H1 (cell line): Measurements from ENCODE around the gene KLHL29. TPM values are rescaled to one million over a fixed set of nuclear protein-coding genes. Genes with fewer than 3 reads are reported as not detected.

Experiments
- CTCF ChIA-PET: fragments of 300-600 bp; sonication (Branson Sonifier 250); formaldehyde crosslinking; loops from one replicate; lab custom pipeline; 2021; ENCODE audit not compliant: partially characterized antibody; lab: Charles Lee
- POLR2A ChIA-PET: fragments of 300-600 bp; sonication (Branson Sonifier 250); formaldehyde crosslinking; loops from one replicate; lab custom pipeline; 2021; ENCODE audit warnings: inconsistent platforms; ENCODE audit not compliant: partially characterized antibody; lab: Charles Lee
- DNase-seq, 2 experiments: peaks; one replicate each; pipeline versions ENCODE4 v3.0.0 to v3.0.0-alpha.2; 2010 to 2022; ENCODE audit warnings: low spot score in 2 of 2, low read depth in 1 of 2, mixed read lengths in 1 of 2
- FAIRE-seq: peaks from 2 replicates; lab custom pipeline; 2011; peaks lifted over from hg19 to GRCh38; lab: Jason Lieb, UNC
- H2AFZ ChIP-seq: 2 replicates; pipeline ENCODE4 v1.8.1; 2012; ENCODE audit warnings: low read length, inconsistent platforms
- H2AK5ac ChIP-seq: 2 replicates; pipeline ENCODE4 v1.6.1; 2013; ENCODE audit warnings: low read depth, low read length
- H2BK120ac ChIP-seq: replicated peaks from 2 replicates; pipeline ENCODE3; 2013; ENCODE audit warnings: low read depth, low read length, inconsistent platforms
- H2BK12ac ChIP-seq: 2 replicates; pipeline ENCODE4 v1.6.1; 2013; ENCODE audit warnings: low read depth, low read length
- H2BK15ac ChIP-seq: 2 replicates; pipeline ENCODE4 v1.6.1; 2013; ENCODE audit warnings: low read length
- H2BK20ac ChIP-seq: 2 replicates; pipeline ENCODE4 v1.6.1; 2013; ENCODE audit warnings: low read length
- H2BK5ac ChIP-seq: 2 replicates; pipeline ENCODE4 v1.6.1; 2013; ENCODE audit warnings: low read depth, low read length
- H3K14ac ChIP-seq: 2 replicates; pipeline ENCODE4 v1.6.1; 2013; ENCODE audit warnings: inconsistent platforms; ENCODE audit not compliant: insufficient read length
- H3K18ac ChIP-seq: 2 replicates; pipeline ENCODE4 v1.6.1; 2013; ENCODE audit warnings: low read length; ENCODE audit errors: extremely low read depth
- H3K23ac ChIP-seq: 2 replicates; pipeline ENCODE4 v1.6.1; 2013; ENCODE audit warnings: inconsistent platforms; ENCODE audit not compliant: insufficient read length
- H3K23me2 ChIP-seq: 2 replicates; pipeline ENCODE4 v1.6.1; 2013; ENCODE audit warnings: low read depth, low read length
- H3K27ac ChIP-seq: 2 replicates; pipeline ENCODE4 v1.6.1; 2011; ENCODE audit warnings: low read depth, low read length, inconsistent platforms
- H3K27me3 ChIP-seq, 4 experiments: replicated peaks in 1 of 4; 1 replicate in 1 of 4; 2 replicates in 3 of 4; pipeline versions ENCODE4 v1.6.1 to v1.8.1; 2011 to 2013; ENCODE audit warnings: low read length in 3 of 4, mild to moderate bottlenecking in 3 of 4, inconsistent platforms in 2 of 4, mixed read lengths in 2 of 4, moderate library complexity in 1 of 4; ENCODE audit not compliant: control insufficient read depth in 3 of 4, insufficient read depth in 3 of 4; ENCODE audit errors: extremely low read depth in 1 of 4
- H3K36me3 ChIP-seq, 4 experiments: 2 replicates each; pipeline versions ENCODE4 v1.6.1 to v1.8.1; 2011 to 2013; ENCODE audit warnings: mild to moderate bottlenecking in 4 of 4, low read length in 3 of 4, moderate library complexity in 2 of 4, control low read depth in 1 of 4, inconsistent platforms in 1 of 4; ENCODE audit not compliant: insufficient read depth in 4 of 4, control insufficient read depth in 2 of 4
- H3K4ac ChIP-seq: replicated peaks from 2 replicates; pipeline ENCODE3; 2013; ENCODE audit warnings: low read length, low read depth, mixed read lengths, inconsistent platforms; ENCODE audit not compliant: insufficient read length
- H3K4me1 ChIP-seq, 4 experiments: replicated peaks in 1 of 4; 1 replicate in 1 of 4; 2 replicates in 3 of 4; pipeline versions ENCODE4 v1.6.1 to v1.8.1; 2011 to 2013; ENCODE audit warnings: low read length in 3 of 4, inconsistent platforms in 2 of 4, mixed read lengths in 1 of 4; ENCODE audit not compliant: insufficient read depth in 4 of 4, control insufficient read depth in 3 of 4
- H3K4me2 ChIP-seq, 2 experiments: 2 replicates each; pipeline versions ENCODE4 v1.6.1 to v1.8.1; 2011 to 2013; ENCODE audit warnings: low read depth in 2 of 2, low read length in 2 of 2, control low read depth in 1 of 2, inconsistent platforms in 1 of 2, mild to moderate bottlenecking in 1 of 2; ENCODE audit not compliant: insufficient read depth in 1 of 2
- H3K4me3 ChIP-seq, 4 experiments: fragments of 200-600, 300-600 bp in 1 of 4; sonication (generic), shearing (Covaris generic), sonication (Bioruptor Twin) in 1 of 4; 2 replicates each; pipeline versions ENCODE4 v1.5.1 to v1.8.1; 2011 to 2016; ENCODE audit warnings: low read length in 4 of 4, low read depth in 3 of 4, control low read depth in 2 of 4, inconsistent platforms in 2 of 4, mild to moderate bottlenecking in 2 of 4, mixed read lengths in 1 of 4, moderate library complexity in 1 of 4; ENCODE audit not compliant: insufficient read depth in 2 of 4; ENCODE audit errors: extremely low read depth in 1 of 4
- H3K56ac ChIP-seq: replicated peaks from 2 replicates; pipeline ENCODE3; 2013; ENCODE audit warnings: low read depth, mild to moderate bottlenecking, mixed read lengths, low read length, inconsistent platforms; ENCODE audit not compliant: insufficient read length
- H3K79me1 ChIP-seq: 2 replicates; pipeline ENCODE4 v1.6.1; 2013; ENCODE audit warnings: low read depth, low read length, control low read depth
- H3K79me2 ChIP-seq, 2 experiments: 2 replicates each; pipeline versions ENCODE4 v1.6.1 to v1.8.1; 2012 to 2013; ENCODE audit warnings: low read length in 2 of 2, mild to moderate bottlenecking in 2 of 2, inconsistent platforms in 1 of 2; ENCODE audit not compliant: insufficient read depth in 2 of 2, control insufficient read depth in 1 of 2
- H3K9ac ChIP-seq, 4 experiments: replicated peaks in 1 of 4; 1 replicate in 1 of 4; 2 replicates in 3 of 4; pipeline versions ENCODE4 v1.6.1 to v1.8.1; 2011 to 2013; ENCODE audit warnings: low read depth in 3 of 4, low read length in 3 of 4, control low read depth in 2 of 4, mild to moderate bottlenecking in 2 of 4, moderate library complexity in 2 of 4, inconsistent platforms in 1 of 4; ENCODE audit errors: extremely low read depth in 1 of 4
- H3K9me3 ChIP-seq, 2 experiments: 2 replicates each; pipeline versions ENCODE4 v1.6.1 to v1.8.1; 2012 to 2013; ENCODE audit warnings: mild to moderate bottlenecking in 2 of 2, moderate library complexity in 2 of 2, control low read depth in 1 of 2, inconsistent platforms in 1 of 2, low read depth in 1 of 2, low read length in 1 of 2, mixed read lengths in 1 of 2; ENCODE audit not compliant: insufficient read depth in 2 of 2
- H4K20me1 ChIP-seq, 2 experiments: replicated peaks in 1 of 2; 2 replicates each; pipeline versions ENCODE3 to v1.8.1; 2011 to 2013; ENCODE audit warnings: inconsistent platforms in 2 of 2, low read length in 2 of 2, mild to moderate bottlenecking in 1 of 2; ENCODE audit not compliant: insufficient read depth in 2 of 2, control insufficient read depth in 1 of 2
- H4K5ac ChIP-seq: 2 replicates; pipeline ENCODE4 v1.6.1; 2013; ENCODE audit warnings: low read length, low read depth, mixed read lengths, inconsistent platforms; ENCODE audit not compliant: insufficient read length
- H4K8ac ChIP-seq: 2 replicates; pipeline ENCODE4 v1.8.0; 2013; ENCODE audit warnings: mild to moderate bottlenecking, moderate library complexity, low read length, inconsistent platforms; ENCODE audit not compliant: insufficient read depth; ENCODE audit errors: extremely low read depth
- H4K91ac ChIP-seq: replicated peaks from 2 replicates; pipeline ENCODE3; 2013; ENCODE audit warnings: low read length, mixed read lengths, inconsistent platforms; ENCODE audit not compliant: insufficient read length
- BCL11A ChIP-seq, 2 experiments: IDR thresholded peaks; one replicate each; pipeline ENCODE4 v1.6.1; 2011; ENCODE audit warnings: low read depth in 2 of 2, low read length in 2 of 2, mild to moderate bottlenecking in 2 of 2
- BRCA1 ChIP-seq: IDR thresholded peaks from 2 replicates; pipeline ENCODE4 v1.6.1; 2012; ENCODE audit warnings: low read depth, low read length, improper control_type of control experiment
- CBX5 ChIP-seq: fragments of 300-800, 300-1000 bp; sonication (generic); IDR thresholded peaks from 2 replicates; pipeline ENCODE4 v1.7.1; 2016; ENCODE audit warnings: antibody characterized with exemption, low read length, low read depth
- CEBPB ChIP-seq: IDR thresholded peaks from 2 replicates; pipeline ENCODE4 v1.6.1; 2012; ENCODE audit warnings: low read depth, low read length
- CHD2 ChIP-seq: IDR thresholded peaks from 2 replicates; pipeline ENCODE4 v1.6.1; 2012; ENCODE audit warnings: low read length, improper control_type of control experiment
- E2F6 ChIP-seq: IDR thresholded peaks from 2 replicates; pipeline ENCODE4 v1.6.1; 2012; ENCODE audit warnings: inconsistent platforms
- FOSL1 ChIP-seq: IDR thresholded peaks from 2 replicates; pipeline ENCODE4 v1.6.1; 2011; ENCODE audit warnings: mild to moderate bottlenecking, low read depth, low read length, moderate library complexity; ENCODE audit not compliant: insufficient read depth
- KDM5A ChIP-seq: fragments of 200-600 bp; IDR thresholded peaks from 2 replicates; pipeline ENCODE4 v1.7.1; 2012; ENCODE audit warnings: mild to moderate bottlenecking, low read length, inconsistent platforms, mixed read lengths
- POLR2A ChIP-seq, 2 experiments: IDR thresholded peaks; 1 replicate in 1 of 2; 2 replicates in 1 of 2; pipeline ENCODE4 v1.6.1; 2011; ENCODE audit warnings: low read depth in 2 of 2, low read length in 2 of 2, mild to moderate bottlenecking in 2 of 2; ENCODE audit errors: control extremely low read depth in 1 of 2
- SIN3A ChIP-seq, 2 experiments: IDR thresholded peaks in 1 of 2; conservative IDR thresholded peaks in 1 of 2; 2 replicates each; pipeline ENCODE4 v1.6.1; 2011 to 2012; ENCODE audit warnings: low read length in 2 of 2, improper control_type of control experiment in 1 of 2, low read depth in 1 of 2, mild to moderate bottlenecking in 1 of 2
- SP2 ChIP-seq: IDR thresholded peaks from 2 replicates; pipeline ENCODE4 v1.6.1; 2012; ENCODE audit warnings: mild to moderate bottlenecking, low read length, inconsistent platforms
- ZNF274 ChIP-seq: IDR thresholded peaks from 2 replicates; pipeline ENCODE4 v1.7.0; 2012; ENCODE audit warnings: low read length, borderline replicate concordance; ENCODE audit errors: extremely low read depth
- WGBS, 2 experiments: shearing (Covaris generic) in 1 of 2; methylation state at CpG; one replicate each; pipeline versions ENCODE4 v1.1.6 to v1.1.7; 2013 to 2015; ENCODE audit warnings: low lambda C conversion rate in 2 of 2, mixed read lengths in 2 of 2, inconsistent platforms in 1 of 2, low coverage in 1 of 2, missing lambda C conversion rate in 1 of 2; ENCODE audit not compliant: insufficient replicate concordance in 2 of 2, insufficient coverage in 1 of 2, insufficient read length in 1 of 2; ENCODE audit errors: extremely low coverage in 1 of 2, missing lambda C conversion rate in 1 of 2; 5-methylcytosine and 5-hydroxymethylcytosine counted together
- polyA plus RNA-seq, 7 experiments: library from polyadenylated mRNA; depleted of rRNA in 3 of 7; stranded (reverse) in 5 of 7; unstranded in 2 of 7; fragments of >200 nt in 5 of 7; fragments of 200-250 nt in 2 of 7; gene quantifications; 1 replicate in 5 of 7; 2 replicates in 1 of 7; 4 replicates in 1 of 7; pipeline versions ENCODE4 v1.2.1 to v1.2.3, GENCODE V29; 2011 to 2013; ENCODE audit warnings: missing spikeins in 2 of 7, mixed read lengths in 2 of 7
- total RNA-seq: library from RNA; stranded (reverse); fragmentation: NEBNext Ultra II Directional; extraction: Animal tissue kit (Norgen Biotek cat#: 25700); gene quantifications from 2 replicates; pipeline ENCODE4 v1.2.1, GENCODE V29; 2021

KLHL29 gene
- total and polyA plus RNA-seq, 2 of the 8 experiments (the other 6 are each of a cell fraction or from before 2014, with no cell fraction given): 1.1 to 4.7 TPM

DNA sequence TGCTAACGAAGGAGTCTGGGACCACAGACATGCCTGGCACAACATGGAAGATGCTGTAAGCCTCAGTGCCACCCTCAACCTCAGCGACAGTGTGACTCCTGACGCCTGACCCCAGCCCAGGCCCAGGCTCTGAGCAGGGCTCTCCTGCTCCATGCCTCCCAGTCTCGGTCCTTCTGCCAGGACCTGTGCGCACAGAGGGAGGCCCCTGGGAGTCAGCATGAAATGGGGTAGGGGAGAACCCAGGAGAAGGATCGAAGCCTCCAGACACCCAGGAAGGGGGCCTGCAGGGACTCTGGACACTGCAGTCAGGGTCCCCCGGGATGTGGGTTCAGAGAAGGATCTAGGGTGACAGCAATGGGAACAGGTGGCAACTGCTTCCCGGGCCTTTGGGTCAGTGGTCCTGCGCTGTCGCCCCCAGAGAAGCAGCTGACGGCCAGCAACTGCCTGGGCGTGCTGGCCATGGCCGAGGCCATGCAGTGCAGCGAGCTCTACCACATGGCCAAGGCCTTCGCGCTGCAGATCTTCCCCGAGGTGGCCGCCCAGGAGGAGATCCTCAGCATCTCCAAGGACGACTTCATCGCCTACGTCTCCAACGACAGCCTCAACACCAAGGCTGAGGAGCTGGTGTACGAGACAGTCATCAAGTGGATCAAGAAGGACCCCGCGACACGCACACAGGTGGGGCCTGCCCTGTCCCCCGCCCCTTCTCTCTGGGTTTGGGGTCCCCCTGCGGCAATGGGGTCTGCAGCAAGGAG, 308.0 kb downstream of the KLHL29 start:
- H2AK5ac ChIP-seq: no peak overlapping the region
- 90% methylated on average over 24 of the region's 28 CpGs; no CpG with 5 or more reads in 1 of the 2 experiments for WGBS, 2 experiments
- no peak overlapping the region for H3K23ac ChIP-seq
- H3K4me3 ChIP-seq: no peak overlapping the region
- H3K36me3 ChIP-seq: no peaks in the 10 kb centered on the region
- H3K79me1 ChIP-seq: no peaks in the 10 kb centered on the region; the same call in 1 of the 2 replicates
- H3K56ac ChIP-seq: no peak overlapping the region
- H2BK120ac ChIP-seq: no peak overlapping the region
- no peak overlapping the region for H2BK5ac ChIP-seq
- H3K4ac ChIP-seq: no peak overlapping the region
- H2BK15ac ChIP-seq: no peak overlapping the region
- H3K4me1 ChIP-seq: peaks cover 0 to 8% (median 7%) of the 10 kb centered on the region in 4 experiments; a peak in 5 of 7 replicates
- H3K79me2 ChIP-seq: no peaks in the 10 kb centered on the region
- no peak overlapping the region for H3K14ac ChIP-seq
- H3K9me3 ChIP-seq: no peaks in the 10 kb centered on the region
- FAIRE-seq (no peak), DNase-seq (no peak)
- H2AFZ ChIP-seq: no peak overlapping the region
- POLR2A ChIA-PET: interaction anchor here (0.6 kb wide), 1 partner anchor 189 kb away, joined by 3 read pairs; no protein-coding TSS in a partner anchor
- no peak overlapping the region for H3K4me2 ChIP-seq
- H3K27me3 ChIP-seq: no peaks in the 10 kb centered on the region
- H2BK12ac ChIP-seq: no peak overlapping the region
- no peaks in the 10 kb centered on the region for H4K20me1 ChIP-seq
- no peak overlapping the region for H2BK20ac ChIP-seq
- no peak overlapping the region; the same call in 1 of the 2 replicates for H3K18ac ChIP-seq
- peak overlapping the region; percentile 31; the same call in 1 of the 2 replicates for H4K8ac ChIP-seq
- CTCF ChIA-PET: interaction anchor here (0.9 kb wide), 1 partner anchor 10 kb away, joined by 3 read pairs; no protein-coding TSS in a partner anchor
- H3K23me2 ChIP-seq: no peaks in the 10 kb centered on the region
- no peak overlapping the region for H3K9ac ChIP-seq
- H4K91ac ChIP-seq: no peak overlapping the region
- no peak overlapping the region for H3K27ac ChIP-seq
- H4K5ac ChIP-seq: no peak overlapping the region
- TF ChIP-seq SP2 (no peak), ZNF274 (no peak), CEBPB (no peak), E2F6 (no peak), FOSL1 (no peak), SIN3A (conservative IDR thresholded peaks at IDR 0.05 in 1 of 2, IDR thresholded peaks at IDR 0.05 in 1 of 2; ENCODE audit: low read depth in 1 of 2, low read length in 2 of 2) (no peak), KDM5A (no peak), BCL11A (IDR thresholded peaks at IDR 0.05; ENCODE audit: low read depth in 2 of 2, low read length in 2 of 2) (no peak), POLR2A (IDR thresholded peaks at IDR 0.05; ENCODE audit: control extremely low read depth in 1 of 2, low read depth in 2 of 2, low read length in 2 of 2) (no peak), BRCA1 (no peak), CHD2 (no peak), CBX5 (no peak)
